Neutrophil (primary cell): ENCODE measurements around the gene REXO1.
"Not testable (repeated sequence)": the region's sequence is repeated elsewhere in the genome, so short reads cannot be mapped to it uniquely, and the experiment has no call there.

Source experiments
- H3K27ac ChIP-seq: fragments of 200-600 bp; sonication (generic); 2 replicates; pipeline ENCODE4 v1.5.1; 2016; ENCODE audit warnings: mild to moderate bottlenecking, moderate library complexity
- H3K27me3 ChIP-seq: fragments of 200-600 bp; sonication (generic); 2 replicates; pipeline ENCODE4 v1.6.0; 2016; ENCODE audit warnings: mild to moderate bottlenecking
- H3K36me3 ChIP-seq: fragments of 200-600 bp; sonication (generic); 2 replicates; pipeline ENCODE4 v1.5.1; 2017
- H3K4me1 ChIP-seq, 2 experiments: fragments of 200-600 bp in 1 of 2; sonication (generic) in 1 of 2; 1 replicate in 1 of 2; 2 replicates in 1 of 2; pipeline versions ENCODE4 v1.5.1 to v1.6.1; 2013 to 2016; ENCODE audit warnings: low read depth in 1 of 2, low read length in 1 of 2, mild to moderate bottlenecking in 1 of 2, moderate library complexity in 1 of 2; ENCODE audit not compliant: control insufficient read depth in 1 of 2, insufficient read depth in 1 of 2
- H3K4me3 ChIP-seq, 2 experiments: fragments of 200-600 bp in 1 of 2; sonication (generic) in 1 of 2; 1 replicate in 1 of 2; 2 replicates in 1 of 2; pipeline ENCODE4 v1.5.1; 2013 to 2016; ENCODE audit warnings: low read depth in 1 of 2, low read length in 1 of 2, mild to moderate bottlenecking in 1 of 2, moderate library complexity in 1 of 2
- H3K9me3 ChIP-seq: fragments of 200-600 bp; sonication (generic); 2 replicates; pipeline ENCODE4 v1.5.1; 2016
- CTCF ChIP-seq: fragments of 200-600 bp; sonication (generic); IDR thresholded peaks from 2 replicates; pipeline ENCODE4 v1.5.1; 2016; ENCODE audit warnings: antibody characterized with exemption

The REXO1 gene

GRCh38 chr19:1875646-1876495, 27.6 kb upstream of the REXO1 start:
- Histone ChIP-seq H3K27ac (peak overlapping the region; percentile 95), H3K27me3 (no peaks in the 10 kb centered on the region), H3K9me3 (no peaks in the 10 kb centered on the region), H3K4me1 (peaks cover 27 to 30% of the 10 kb centered on the region in 2 experiments), H3K4me3 (peak overlapping the region; percentile 90 to 91), H3K36me3 (peaks cover 32% of the 10 kb centered on the region)
- peak; percentile 43 for TF ChIP-seq CTCF

DNA sequence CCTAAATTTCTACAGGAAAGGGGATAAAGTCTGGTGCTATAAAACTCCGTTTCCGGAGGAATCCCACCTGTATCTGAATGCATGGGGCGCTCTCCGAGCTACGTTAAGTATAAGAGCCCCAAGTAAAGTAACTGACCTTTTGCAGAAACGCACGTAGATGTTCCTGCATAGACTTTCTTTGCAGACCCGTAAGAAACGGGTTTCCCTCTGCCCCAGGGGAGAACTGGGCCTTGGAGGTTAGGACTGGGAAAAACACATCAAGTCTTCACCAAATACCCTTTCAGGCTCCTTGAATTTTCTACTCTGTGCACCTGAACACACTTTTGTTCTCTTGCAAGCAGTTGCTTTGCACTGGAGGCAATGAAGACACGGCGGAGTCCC, 27.0 kb upstream of the REXO1 start:
- Histone ChIP-seq H3K27ac (peak overlapping the region; percentile 95), H3K4me3 (peak overlapping the region; percentile 90 to 91), H3K36me3 (peaks cover 26% of the 10 kb centered on the region), H3K4me1 (peaks cover 27 to 30% of the 10 kb centered on the region in 2 experiments)
- H3K9me3 ChIP-seq, H3K27me3 ChIP-seq: not testable (repeated sequence)

DNA sequence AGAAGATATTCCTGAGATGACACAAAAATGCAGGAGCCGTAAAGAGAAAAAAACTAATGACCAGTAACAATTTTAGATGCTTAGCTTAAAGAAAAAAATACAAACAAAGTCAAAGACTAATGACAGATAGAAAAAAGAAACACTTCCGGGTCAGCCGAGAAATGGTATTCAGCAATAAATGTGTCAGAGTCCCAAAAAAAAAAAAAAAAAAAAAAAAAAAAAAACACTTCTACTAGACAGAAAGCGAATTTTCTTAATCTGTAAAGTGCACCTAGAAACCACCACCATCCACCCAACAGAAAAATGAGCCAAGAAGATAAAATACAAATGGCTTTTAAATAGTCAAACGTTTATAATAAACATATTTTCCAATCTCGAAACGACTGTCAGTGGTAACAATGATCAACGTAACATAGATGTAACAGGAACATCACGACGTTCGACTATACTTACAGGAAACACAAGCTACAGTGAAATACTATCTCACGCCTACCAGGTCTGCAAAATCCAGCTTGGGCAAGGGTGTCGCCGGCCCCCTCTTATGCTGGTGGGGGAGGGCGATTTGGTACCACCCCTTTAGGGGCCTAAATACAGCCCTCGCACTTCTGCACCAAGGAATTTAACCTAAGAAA, 26.4 kb upstream of the REXO1 start:
- Histone ChIP-seq H3K27ac (peak overlapping the region; percentile 95), H3K9me3 (no peaks in the 10 kb centered on the region), H3K4me1 (peaks cover 27 to 30% of the 10 kb centered on the region in 2 experiments), H3K36me3 (peaks cover 21% of the 10 kb centered on the region), H3K4me3 (peak overlapping the region; percentile 90 to 91), H3K27me3 (no peaks in the 10 kb centered on the region)
- TF ChIP-seq CTCF = no peak

DNA sequence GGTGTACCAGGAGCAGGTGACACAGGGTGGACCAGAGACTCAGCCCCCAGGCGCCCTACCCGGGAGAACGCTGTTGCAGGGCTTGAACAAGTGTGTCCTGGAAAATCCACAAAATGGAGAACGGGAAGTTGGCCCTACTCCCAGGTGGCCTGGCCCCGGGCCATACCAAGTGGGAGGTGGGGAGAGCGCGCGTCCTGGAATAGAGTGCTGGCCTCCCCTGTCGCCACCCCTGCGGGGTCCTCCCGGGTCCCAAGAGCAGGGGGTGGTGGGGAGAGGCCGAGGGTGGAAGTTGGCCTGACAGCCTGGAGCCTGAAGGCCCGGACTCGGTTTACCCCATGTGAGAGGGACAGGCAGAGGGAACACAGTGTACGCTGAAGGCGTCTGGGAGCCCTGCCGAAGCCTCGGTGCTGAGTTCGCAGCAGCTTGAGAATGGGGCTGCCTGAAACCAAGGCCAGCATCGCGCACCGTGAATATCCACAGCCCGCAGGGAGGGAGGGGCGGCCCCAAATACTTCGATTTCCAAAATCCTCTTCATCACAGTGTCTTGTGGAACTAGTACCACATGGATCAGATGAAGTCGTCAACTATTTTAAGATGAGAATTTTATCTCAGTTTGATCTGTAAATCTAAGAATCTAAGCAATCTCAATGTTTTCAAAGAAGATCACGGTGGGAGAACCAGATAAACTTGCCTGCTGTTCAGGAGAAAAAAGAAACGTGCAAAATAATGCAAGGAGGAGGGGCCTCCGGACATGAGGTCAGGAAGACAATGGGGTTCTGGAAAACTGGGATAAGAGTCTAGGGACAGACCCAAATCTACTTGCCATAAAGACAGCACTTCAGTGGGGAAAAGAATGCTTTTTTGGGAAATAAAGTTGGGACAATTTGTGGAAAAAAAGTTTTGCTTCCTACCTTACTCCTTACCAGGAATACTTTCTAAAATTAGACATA, 25.5 kb upstream of the REXO1 start:
- no peak for TF ChIP-seq CTCF
- H3K9me3 ChIP-seq = no peaks in the 10 kb centered on the region
- peak overlapping the region in 1 of 2 experiments; percentile 90 for H3K4me3 ChIP-seq
- H3K27ac ChIP-seq = peak overlapping the region; percentile 95
- H3K27me3 ChIP-seq = no peaks in the 10 kb centered on the region
- peaks cover 18% of the 10 kb centered on the region for H3K36me3 ChIP-seq
- H3K4me1 ChIP-seq = peaks cover 27 to 30% of the 10 kb centered on the region in 2 experiments

DNA sequence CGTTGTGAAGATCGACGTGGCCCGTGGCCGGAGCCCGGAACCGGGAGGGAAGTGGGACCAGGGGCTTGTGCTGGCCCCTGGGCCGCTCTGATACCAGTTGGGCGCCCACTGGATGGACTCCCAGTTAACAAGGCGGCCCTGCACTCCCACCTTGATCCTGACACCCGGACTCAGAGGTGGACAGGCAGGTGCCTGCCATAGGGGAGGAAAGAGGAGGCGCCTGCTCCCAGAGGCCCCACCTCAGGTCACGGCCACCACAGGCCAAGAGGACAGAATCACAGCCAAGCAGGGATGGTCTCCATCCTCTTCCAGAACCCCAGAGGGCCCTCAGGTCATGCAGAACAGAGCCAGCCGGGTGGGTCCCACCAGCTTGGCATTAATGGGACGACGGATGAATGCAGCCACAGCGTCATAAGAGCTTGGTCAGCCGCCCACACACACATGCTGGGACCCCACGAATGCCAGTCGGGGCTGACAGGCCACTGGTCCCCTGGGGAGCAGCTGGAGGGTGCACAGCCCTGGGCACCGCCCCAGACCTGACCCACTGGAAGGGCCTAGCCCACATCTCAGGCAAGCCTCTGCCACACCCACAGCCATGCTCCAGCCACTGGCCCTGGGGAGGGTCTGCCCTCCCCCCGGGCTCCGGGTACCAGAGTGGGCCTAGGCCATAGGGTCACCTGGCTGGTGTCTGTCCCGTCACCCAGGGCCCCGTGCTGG, 24.7 kb upstream of the REXO1 start:
- H3K27ac ChIP-seq = no peak overlapping the region
- H3K4me1 ChIP-seq = peaks cover 27 to 30% of the 10 kb centered on the region in 2 experiments
- no peak overlapping the region for H3K4me3 ChIP-seq

More for the DNA sequence above, 24.7 kb upstream of the REXO1 start:
- H3K9me3 ChIP-seq = no peaks in the 10 kb centered on the region
- no peak for TF ChIP-seq CTCF
- H3K27me3 ChIP-seq = no peaks in the 10 kb centered on the region
- peaks cover 13% of the 10 kb centered on the region for H3K36me3 ChIP-seq
